ENCODE results near the gene TM2D3.

DNA sequence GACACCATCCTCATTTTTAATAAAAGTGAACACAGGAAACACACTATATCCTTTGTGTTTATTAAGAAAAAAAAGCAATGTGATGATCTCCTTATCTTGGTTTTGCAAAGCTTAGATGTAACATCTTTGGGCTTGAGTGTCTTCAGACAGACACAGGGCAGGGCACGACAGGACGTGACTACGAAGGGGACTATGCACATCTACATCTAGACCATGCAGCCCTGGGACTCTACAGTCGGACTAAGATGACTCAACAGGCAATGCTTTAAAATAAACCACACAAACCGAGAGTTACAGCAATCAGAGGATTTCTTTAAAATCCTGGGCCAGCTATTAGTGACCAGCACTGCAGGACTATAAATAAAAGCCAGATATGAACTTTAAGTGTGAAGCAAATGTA, 22.8 kb upstream of the TM2D3 start:
- TF ChIP-seq, protein P1, sequence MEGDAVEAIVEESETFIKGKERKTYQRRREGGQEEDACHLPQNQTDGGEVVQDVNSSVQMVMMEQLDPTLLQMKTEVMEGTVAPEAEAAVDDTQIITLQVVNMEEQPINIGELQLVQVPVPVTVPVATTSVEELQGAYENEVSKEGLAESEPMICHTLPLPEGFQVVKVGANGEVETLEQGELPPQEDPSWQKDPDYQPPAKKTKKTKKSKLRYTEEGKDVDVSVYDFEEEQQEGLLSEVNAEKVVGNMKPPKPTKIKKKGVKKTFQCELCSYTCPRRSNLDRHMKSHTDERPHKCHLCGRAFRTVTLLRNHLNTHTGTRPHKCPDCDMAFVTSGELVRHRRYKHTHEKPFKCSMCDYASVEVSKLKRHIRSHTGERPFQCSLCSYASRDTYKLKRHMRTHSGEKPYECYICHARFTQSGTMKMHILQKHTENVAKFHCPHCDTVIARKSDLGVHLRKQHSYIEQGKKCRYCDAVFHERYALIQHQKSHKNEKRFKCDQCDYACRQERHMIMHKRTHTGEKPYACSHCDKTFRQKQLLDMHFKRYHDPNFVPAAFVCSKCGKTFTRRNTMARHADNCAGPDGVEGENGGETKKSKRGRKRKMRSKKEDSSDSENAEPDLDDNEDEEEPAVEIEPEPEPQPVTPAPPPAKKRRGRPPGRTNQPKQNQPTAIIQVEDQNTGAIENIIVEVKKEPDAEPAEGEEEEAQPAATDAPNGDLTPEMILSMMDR (IDR thresholded peaks at IDR 0.05) = no peak
- TF ChIP-seq POLR2A (IDR thresholded peaks at IDR 0.05) = no peak

All from adrenal gland (tissue), 5 donors.